Activated CD8-positive, alpha-beta T cell treated with anti-CD3 and anti-CD28 coated beads for 36 hours (primary cell): Measurements from ENCODE around the gene NR2F1-AS1. TPM values are rescaled to one million over a fixed set of nuclear protein-coding genes. Genes with fewer than 3 reads are reported as not detected.
A peak's percentile ranks its signal among the peaks of the same experiment; 100 is the strongest.

Source experiments
- ATAC-seq: fragments of 200-7000 bp; cut with Tn5 transposase; one replicate; pipeline ENCODE4 v1.10.0; 2021; ENCODE audit warnings: mild to moderate bottlenecking, moderate library complexity
- CTCF ChIA-PET: fragments of 350-600 bp; sonication (Branson Sonifier 250); formaldehyde crosslinking; loops from one replicate; lab custom pipeline; 2021; ENCODE audit warnings: antibody characterized with exemption; lab: Charles Lee
- POLR2A ChIA-PET: fragments of 350-600 bp; sonication (Branson Sonifier 250); formaldehyde crosslinking; loops from one replicate; lab custom pipeline; 2021; ENCODE audit warnings: antibody characterized with exemption; lab: Charles Lee
- DNase-seq: peaks from one replicate; pipeline ENCODE4 v3.0.0-alpha.2; 2020
- H3K27ac Mint-ChIP-seq: one replicate; pipeline ENCODE4 v1.8.0; 2021; ENCODE audit warnings: mild to moderate bottlenecking, mixed read lengths
- H3K27me3 Mint-ChIP-seq: one replicate; pipeline ENCODE4 v1.8.0; 2021; ENCODE audit warnings: mixed read lengths
- H3K36me3 Mint-ChIP-seq: one replicate; pipeline ENCODE4 v1.8.0; 2021; ENCODE audit warnings: low read depth, mixed read lengths
- H3K4me1 Mint-ChIP-seq: one replicate; pipeline ENCODE4 v1.8.0; 2021; ENCODE audit warnings: low read depth, mixed read lengths
- H3K4me3 Mint-ChIP-seq: one replicate; pipeline ENCODE4 v1.8.0; 2021; ENCODE audit warnings: mild to moderate bottlenecking, moderate library complexity, mixed read lengths
- H3K9me3 Mint-ChIP-seq: one replicate; pipeline ENCODE4 v1.8.0; 2021; ENCODE audit warnings: mixed read lengths
- CTCF ChIP-seq: fragments of 200-600 bp; IDR thresholded peaks from one replicate; pipeline ENCODE4 v1.8.0; 2022; ENCODE audit warnings: antibody characterized with exemption, mild to moderate bottlenecking
- intact Hi-C: fragments of 100-400 bp; cut with micrococcal nuclease; formaldehyde crosslinking; loops from one replicate; pipeline ENCODE4 v1.10.0; 2022
- total RNA-seq, 2 experiments: library from RNA; stranded (reverse); gene quantifications; one replicate each; pipeline ENCODE4 v1.2.3, GENCODE V29; 2021

The NR2F1-AS1 gene
- total RNA-seq, 2 experiments from 2014 or later, result not detected

GRCh38 chr5:93608855-93609254 is 27.8 kb upstream of the NR2F1-AS1 start:
- no peak for DNase-seq
- Mint-ChIP-seq H3K36me3 (no peaks in the 10 kb centered on the region), H3K4me1 (peaks cover 15% of the 10 kb centered on the region), H3K4me3 (no peak overlapping the region), H3K27ac (no peak overlapping the region), H3K27me3 (peaks cover 76% of the 10 kb centered on the region), H3K9me3 (peaks cover 4% of the 10 kb centered on the region)
- intact Hi-C loops, result loop anchor here (5.0 kb wide), 2 partner anchors 37 to 193 kb away; no protein-coding TSS in a partner anchor
- ChIA-PET POLR2A (no interaction called here), CTCF (interaction anchor here (1.0 to 1.5 kb wide), 3 partner anchors 14 to 192 kb away, joined by 3 to 4 read pairs (median 3); no protein-coding TSS in a partner anchor)
- ATAC-seq, result no peak
- TF ChIP-seq CTCF, result no peak

- CTCF ChIA-PET, result interaction anchor here (0.6 to 2.7 kb wide), 19 partner anchors 9 to 308 kb away, joined by 3 to 28 read pairs (median 5); partner anchors contain the start of gene NR2F1
- Mint-ChIP-seq H3K36me3 (peaks cover 2% of the 10 kb centered on the region), H3K27ac (no peak overlapping the region), H3K4me1 (peaks cover 15% of the 10 kb centered on the region), H3K27me3 (peaks cover 77% of the 10 kb centered on the region), H3K4me3 (no peak overlapping the region), H3K9me3 (peaks cover 4% of the 10 kb centered on the region)
- TF ChIP-seq CTCF, result peak; percentile 45
- POLR2A ChIA-PET, result interaction anchor here (1.0 to 1.4 kb wide), 2 partner anchors 16 to 29 kb away, joined by 3 read pairs; no protein-coding TSS in a partner anchor
- ATAC-seq (peak; percentile 81), DNase-seq (peak; percentile 59)
- intact Hi-C loops, result loop anchor here (5.0 kb wide), 2 partner anchors 35 to 195 kb away; no protein-coding TSS in a partner anchor
Observed at GRCh38 chr5:93607367-93608258, 26.6 kb upstream of the NR2F1-AS1 start.

- Mint-ChIP-seq H3K4me1 (peaks cover 10% of the 10 kb centered on the region), H3K27ac (no peak overlapping the region), H3K9me3 (peaks cover 4% of the 10 kb centered on the region), H3K36me3 (peaks cover 2% of the 10 kb centered on the region), H3K27me3 (peaks cover 74% of the 10 kb centered on the region), H3K4me3 (no peak overlapping the region)
- TF ChIP-seq CTCF, result no peak
- intact Hi-C loops, result loop anchor here (5.0 kb wide), 2 partner anchors 34 to 196 kb away; no protein-coding TSS in a partner anchor
- DNase-seq, result no peak
- no peak for ATAC-seq
- CTCF ChIA-PET, result interaction anchor here (0.9 to 2.7 kb wide), 6 partner anchors 12 to 291 kb away, joined by 3 to 28 read pairs (median 8); partner anchors contain the start of gene NR2F1
- POLR2A ChIA-PET, result interaction anchor here (1.4 kb wide), 1 partner anchor 28 kb away, joined by 3 read pairs; no protein-coding TSS in a partner anchor
Observed at GRCh38 chr5:93606382-93606752, 25.3 kb upstream of the NR2F1-AS1 start.

GRCh38 chr5:93604644-93605515 is 23.9 kb upstream of the NR2F1-AS1 start:
- peaks cover 61% of the 10 kb centered on the region for H3K27me3 Mint-ChIP-seq
- POLR2A ChIA-PET, result interaction anchor here (0.7 kb wide), 1 partner anchor 1184 kb away, joined by 3 read pairs; no protein-coding TSS in a partner anchor
- H3K4me1 Mint-ChIP-seq, result peaks cover 10% of the 10 kb centered on the region
- ATAC-seq (no peak), DNase-seq (no peak)
- no peak overlapping the region for H3K4me3 Mint-ChIP-seq
- no peak for TF ChIP-seq CTCF
- no peak overlapping the region for H3K27ac Mint-ChIP-seq
- intact Hi-C loops, result loop anchor here (5.0 kb wide), 2 partner anchors 33 to 197 kb away; no protein-coding TSS in a partner anchor
- H3K9me3 Mint-ChIP-seq, result peaks cover under 1% of the 10 kb centered on the region
- CTCF ChIA-PET, result interaction anchor here (1.0 kb wide), 1 partner anchor 9 kb away, joined by 3 read pairs; no protein-coding TSS in a partner anchor
- peaks cover 2% of the 10 kb centered on the region for H3K36me3 Mint-ChIP-seq
